HEK293T (cell line): ENCODE results near the gene DSCAM.
"Not testable (repeated sequence)": the region's sequence is repeated elsewhere in the genome, so short reads cannot be mapped to it uniquely, and the experiment has no call there.

ENCODE experiments used
- CTCF ChIA-PET: fragments of 350-600 bp; formaldehyde crosslinking; extraction: SDS; loops from one replicate; lab custom pipeline; 2021; ENCODE audit warnings: antibody characterized with exemption, inconsistent platforms; lab: Yijun Ruan, JAX
- POLR2A ChIA-PET: fragments of 350-600 bp; formaldehyde crosslinking; extraction: SDS; loops from one replicate; lab custom pipeline; 2020; ENCODE audit warnings: antibody characterized with exemption, inconsistent platforms; lab: Yijun Ruan, JAX
- DNase-seq: peaks from one replicate; pipeline ENCODE4 v3.0.0; 2012; ENCODE audit warnings: mixed read lengths; ENCODE audit errors: extremely low spot score
- ARNT ChIP-seq: fragments of 450-650 bp; IDR thresholded peaks from 2 replicates; pipeline ENCODE4 v1.6.1; 2017; ENCODE audit warnings: mild to moderate bottlenecking
- BHLHE40 ChIP-seq: fragments of 450-650 bp; IDR thresholded peaks from 2 replicates; pipeline ENCODE4 v1.6.1; 2016; ENCODE audit warnings: mild to moderate bottlenecking, moderate library complexity, borderline replicate concordance
- CTBP1 ChIP-seq: fragments of 450-650 bp; IDR thresholded peaks from 2 replicates; pipeline ENCODE4 v1.6.1; 2016; ENCODE audit warnings: borderline replicate concordance
- ELF4 ChIP-seq: fragments of 450-650 bp; IDR thresholded peaks from 2 replicates; pipeline ENCODE4 v1.6.1; 2017; ENCODE audit warnings: antibody characterized with exemption
- FOXA1 ChIP-seq: fragments of 450-650 bp; IDR thresholded peaks from 2 replicates; pipeline ENCODE4 v1.6.1; 2016; ENCODE audit warnings: mild to moderate bottlenecking
- FOXK2 ChIP-seq: fragments of 450-650 bp; IDR thresholded peaks from 2 replicates; pipeline ENCODE4 v1.6.1; 2016; ENCODE audit warnings: mild to moderate bottlenecking
- FOXM1 ChIP-seq: fragments of 450-650 bp; IDR thresholded peaks from 2 replicates; pipeline ENCODE4 v1.6.1; 2017; ENCODE audit warnings: mild to moderate bottlenecking, borderline replicate concordance
- HDGF ChIP-seq: fragments of 450-650 bp; IDR thresholded peaks from 2 replicates; pipeline ENCODE4 v1.6.1; 2017; ENCODE audit warnings: antibody characterized with exemption, borderline replicate concordance
- L3MBTL2 ChIP-seq: fragments of 450-650 bp; conservative IDR thresholded peaks from 2 replicates; pipeline ENCODE4 v1.6.1; 2016; ENCODE audit warnings: mild to moderate bottlenecking
- LEF1 ChIP-seq: fragments of 450-650 bp; IDR thresholded peaks from 2 replicates; pipeline ENCODE4 v1.6.1; 2017; ENCODE audit warnings: mild to moderate bottlenecking, borderline replicate concordance
- NFRKB ChIP-seq: fragments of 450-650 bp; IDR thresholded peaks from 2 replicates; pipeline ENCODE4 v1.6.1; 2016; ENCODE audit warnings: mild to moderate bottlenecking, moderate library complexity
- PKNOX1 ChIP-seq: fragments of 450-650 bp; IDR thresholded peaks from 2 replicates; pipeline ENCODE4 v1.6.1; 2016
- SP1 ChIP-seq: fragments of 450-650 bp; IDR thresholded peaks from 2 replicates; pipeline ENCODE4 v1.6.1; 2017
- SUZ12 ChIP-seq: fragments of 450-650 bp; IDR thresholded peaks from 2 replicates; pipeline ENCODE4 v1.6.1; 2016; ENCODE audit warnings: mild to moderate bottlenecking
- TARDBP ChIP-seq: fragments of 450-650 bp; IDR thresholded peaks from 2 replicates; pipeline ENCODE4 v1.6.1; 2016
- ZNF384 ChIP-seq: fragments of 450-650 bp; IDR thresholded peaks from 2 replicates; pipeline ENCODE4 v1.6.1; 2016

The DSCAM gene

DNA sequence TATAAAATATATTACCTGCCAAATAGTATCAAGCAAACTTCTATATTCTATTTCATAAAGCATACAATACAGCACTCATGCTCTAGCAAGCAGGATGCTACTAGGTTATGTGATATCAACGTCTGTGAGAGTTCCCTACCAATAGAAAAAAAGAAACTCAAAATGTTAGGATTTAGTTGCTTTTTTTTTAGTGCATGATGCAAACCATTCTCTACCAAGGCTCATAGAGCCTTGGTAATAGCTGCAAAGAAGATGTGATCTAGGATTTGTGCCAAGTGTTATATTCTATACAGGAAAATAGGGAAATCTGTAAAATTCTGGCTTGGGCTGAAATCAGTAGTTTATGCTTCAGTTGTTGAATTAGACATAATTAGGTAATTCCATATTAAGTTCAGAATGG, 394.4 kb downstream of the DSCAM start:
- CTCF ChIA-PET: no interaction called here
- TF ChIP-seq CTBP1 (no peak), BHLHE40 (no peak), ZNF384 (no peak)
- POLR2A ChIA-PET: no interaction called here
- DNase-seq: no peak

GRCh38 chr21:40447016-40447415, 399.9 kb downstream of the DSCAM start:
- CTCF ChIA-PET: no interaction called here

DNA sequence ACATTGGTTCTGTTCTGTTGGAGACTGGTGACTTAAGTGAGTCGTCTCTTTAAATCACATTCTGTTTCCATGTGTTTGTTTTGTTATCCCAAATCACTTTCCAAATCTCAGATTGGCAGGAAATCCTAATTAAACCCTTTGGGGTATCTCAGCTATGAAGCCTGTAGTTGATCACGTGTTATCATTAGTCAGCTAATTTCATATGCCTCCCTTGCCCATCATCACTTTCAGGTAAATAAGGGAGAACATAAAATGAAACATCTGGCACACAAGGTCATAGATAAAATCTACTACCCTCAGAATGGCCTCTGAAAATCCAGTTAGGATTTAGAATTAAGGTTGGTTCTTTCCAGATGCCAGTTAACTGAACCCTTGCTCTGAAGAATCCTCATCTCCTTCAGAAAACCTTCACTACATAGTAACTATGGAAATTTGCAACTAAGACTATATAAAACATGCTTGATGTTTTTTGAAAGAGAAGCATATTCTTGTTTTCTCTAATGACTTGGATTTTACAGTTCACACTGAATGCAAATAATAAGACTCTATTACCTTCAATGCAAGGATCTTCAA, 401.5 kb downstream of the DSCAM start:
- DNase-seq: no peak

More at GRCh38 chr21:40447016-40447415, 399.9 kb downstream of the DSCAM start:
- POLR2A ChIA-PET: no interaction called here
- no peak for DNase-seq
- no peak for TF ChIP-seq PKNOX1
- no peak for TF ChIP-seq FOXK2
- no peak for TF ChIP-seq ZNF384
- no peak for TF ChIP-seq ARNT
- no peak for TF ChIP-seq LEF1
- TF ChIP-seq SUZ12: no peak
- no peak for TF ChIP-seq BHLHE40
- TF ChIP-seq FOXM1: no peak
- TF ChIP-seq HDGF: no peak
- TF ChIP-seq L3MBTL2: no peak
- no peak for TF ChIP-seq FOXA1

DNA sequence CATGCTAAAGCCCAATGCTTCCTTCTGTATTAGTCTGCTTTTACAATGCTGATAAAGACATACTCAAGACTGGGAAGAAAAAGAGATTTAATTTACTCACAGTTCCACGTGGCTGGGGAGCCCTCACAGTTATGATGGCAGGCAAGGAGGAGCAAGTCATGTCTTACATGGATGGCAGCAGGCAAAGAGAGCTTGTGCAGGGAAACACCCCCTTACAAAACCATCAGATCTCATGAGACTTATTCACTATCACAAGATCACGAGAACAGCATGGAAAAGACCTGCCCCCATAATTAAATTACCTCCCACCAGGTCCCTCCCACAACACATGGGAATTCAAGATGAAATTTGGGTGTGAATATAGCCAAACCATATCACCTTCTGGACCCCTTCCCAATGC, 407.4 kb downstream of the DSCAM start:
- DNase-seq, CTCF ChIA-PET, POLR2A ChIA-PET: not testable (repeated sequence)

More for the DNA sequence above, 401.5 kb downstream of the DSCAM start:
- ChIA-PET CTCF (no interaction called here), POLR2A (no interaction called here)
- no peak for TF ChIP-seq ELF4
- no peak for TF ChIP-seq FOXM1
- no peak for TF ChIP-seq L3MBTL2
- no peak for TF ChIP-seq LEF1
- no peak for TF ChIP-seq NFRKB
- no peak for TF ChIP-seq FOXA1
- TF ChIP-seq ZNF384: no peak
- no peak for TF ChIP-seq CTBP1
- TF ChIP-seq SP1: no peak
- TF ChIP-seq SUZ12: no peak
- no peak for TF ChIP-seq BHLHE40
- no peak for TF ChIP-seq PKNOX1
- no peak for TF ChIP-seq HDGF
- no peak for TF ChIP-seq TARDBP
- TF ChIP-seq FOXK2: no peak
- TF ChIP-seq ARNT: no peak

- POLR2A ChIA-PET: no interaction called here
- TF ChIP-seq ARNT: no peak
- TF ChIP-seq CTBP1: no peak
- no peak for TF ChIP-seq ELF4
- TF ChIP-seq LEF1: no peak
- no peak for TF ChIP-seq L3MBTL2
- no peak for TF ChIP-seq PKNOX1
- no peak for TF ChIP-seq TARDBP
- TF ChIP-seq ZNF384: no peak
- no peak for TF ChIP-seq BHLHE40
- TF ChIP-seq SUZ12: no peak
- TF ChIP-seq FOXM1: no peak
- no peak for TF ChIP-seq FOXA1
- no peak for TF ChIP-seq SP1
- TF ChIP-seq NFRKB: no peak
Measured at GRCh38 chr21:40438616-40439015, 408.3 kb downstream of the DSCAM start.

GRCh38 chr21:40436261-40436660, 410.7 kb downstream of the DSCAM start:
- ChIA-PET POLR2A (no interaction called here), CTCF (no interaction called here)
- no peak for TF ChIP-seq ZNF384
- no peak for TF ChIP-seq L3MBTL2
- no peak for TF ChIP-seq TARDBP
- no peak for TF ChIP-seq FOXA1
- TF ChIP-seq ELF4: no peak
- TF ChIP-seq FOXK2: no peak
- TF ChIP-seq CTBP1: no peak
- TF ChIP-seq FOXM1: no peak
- no peak for TF ChIP-seq ARNT
- TF ChIP-seq PKNOX1: no peak
- DNase-seq: no peak

More at GRCh38 chr21:40438616-40439015, 408.3 kb downstream of the DSCAM start:
- CTCF ChIA-PET: no interaction called here
- DNase-seq: no peak
